ENCODE measurements around the gene AARS2.

DNA sequence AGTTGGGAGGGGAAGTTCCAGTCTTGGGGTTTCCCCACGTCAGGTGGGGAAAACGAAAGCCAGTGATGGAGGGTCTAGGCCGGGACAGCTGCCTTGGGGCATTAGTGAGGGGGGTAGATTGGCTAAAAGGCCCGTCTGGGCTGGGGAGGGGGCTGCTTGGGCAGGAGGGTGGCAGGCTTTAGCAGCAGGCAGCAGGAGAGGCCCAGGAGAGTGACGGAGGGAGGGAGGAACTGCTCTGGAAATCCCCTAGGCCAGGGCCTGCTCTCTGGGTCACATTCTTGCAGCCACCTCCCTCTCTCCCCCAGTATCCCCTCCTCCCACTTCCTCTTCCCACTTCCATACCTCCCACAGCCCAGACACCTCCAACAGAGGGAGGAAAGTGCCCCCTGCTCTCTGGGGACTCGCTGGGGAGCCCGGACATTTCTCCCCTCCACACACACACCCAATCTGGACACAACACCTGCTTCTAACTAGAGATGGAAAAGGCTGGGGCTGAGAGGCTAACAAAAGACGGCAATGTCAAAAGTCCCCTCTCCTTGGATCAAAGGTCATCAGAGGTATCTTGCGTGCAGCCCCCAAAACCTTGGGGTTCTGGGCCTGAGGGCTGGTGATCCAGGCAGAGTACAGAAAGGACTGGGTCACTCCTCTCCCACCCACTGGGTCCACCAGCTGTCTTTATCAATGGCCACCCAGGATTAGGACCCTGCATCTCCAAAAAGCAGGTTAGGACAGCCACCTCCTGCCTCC is 49.6 kb downstream of the AARS2 start:
- no peak for TF ChIP-seq ZNF785 (CRISPR knock-in tag; IDR thresholded peaks at IDR 0.05)
- TF ChIP-seq NFRKB (IDR thresholded peaks at IDR 0.05; ENCODE audit: low read depth) = no peak
- TF ChIP-seq CTBP1 (IDR thresholded peaks at IDR 0.05; ENCODE audit: borderline replicate concordance) = no peak
- TF ChIP-seq NCOR1 (IDR thresholded peaks at IDR 0.05) = no peak
- no peak for TF ChIP-seq TAL1 (IDR thresholded peaks at IDR 0.05)
- TF ChIP-seq, protein P1, sequence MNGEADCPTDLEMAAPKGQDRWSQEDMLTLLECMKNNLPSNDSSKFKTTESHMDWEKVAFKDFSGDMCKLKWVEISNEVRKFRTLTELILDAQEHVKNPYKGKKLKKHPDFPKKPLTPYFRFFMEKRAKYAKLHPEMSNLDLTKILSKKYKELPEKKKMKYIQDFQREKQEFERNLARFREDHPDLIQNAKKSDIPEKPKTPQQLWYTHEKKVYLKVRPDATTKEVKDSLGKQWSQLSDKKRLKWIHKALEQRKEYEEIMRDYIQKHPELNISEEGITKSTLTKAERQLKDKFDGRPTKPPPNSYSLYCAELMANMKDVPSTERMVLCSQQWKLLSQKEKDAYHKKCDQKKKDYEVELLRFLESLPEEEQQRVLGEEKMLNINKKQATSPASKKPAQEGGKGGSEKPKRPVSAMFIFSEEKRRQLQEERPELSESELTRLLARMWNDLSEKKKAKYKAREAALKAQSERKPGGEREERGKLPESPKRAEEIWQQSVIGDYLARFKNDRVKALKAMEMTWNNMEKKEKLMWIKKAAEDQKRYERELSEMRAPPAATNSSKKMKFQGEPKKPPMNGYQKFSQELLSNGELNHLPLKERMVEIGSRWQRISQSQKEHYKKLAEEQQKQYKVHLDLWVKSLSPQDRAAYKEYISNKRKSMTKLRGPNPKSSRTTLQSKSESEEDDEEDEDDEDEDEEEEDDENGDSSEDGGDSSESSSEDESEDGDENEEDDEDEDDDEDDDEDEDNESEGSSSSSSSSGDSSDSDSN (IDR thresholded peaks at IDR 0.05; ENCODE audit: borderline replicate concordance in 1 of 2, low read depth in 2 of 2, low read length in 2 of 2) = no peak
- TF ChIP-seq JUN (IDR thresholded peaks at IDR 0.05; ENCODE audit: borderline replicate concordance, low read depth, low read length) = no peak
- TF ChIP-seq JUN (CRISPR knock-in tag; IDR thresholded peaks at IDR 0.05; ENCODE audit: borderline replicate concordance) = no peak
- TF ChIP-seq ZEB2 (IDR thresholded peaks at IDR 0.05) = no peak
- no peak for TF ChIP-seq EZH2 (IDR thresholded peaks at IDR 0.05; ENCODE audit: borderline replicate concordance, low read depth, low read length)
- no peak for TF ChIP-seq SAP30 (IDR thresholded peaks at IDR 0.05; ENCODE audit: borderline replicate concordance, insufficient read depth, low read depth, low read length, poor library complexity, severe bottlenecking)
- TF ChIP-seq SRF (CRISPR knock-in tag; IDR thresholded peaks at IDR 0.05) = no peak
- TF ChIP-seq U2AF2 (optimal IDR thresholded peaks at IDR 0.05; ENCODE audit: low read depth, low read length) = no peak
- TF ChIP-seq CXXC5 (CRISPR knock-in tag; IDR thresholded peaks at IDR 0.05) = no peak
- TF ChIP-seq, protein P2, sequence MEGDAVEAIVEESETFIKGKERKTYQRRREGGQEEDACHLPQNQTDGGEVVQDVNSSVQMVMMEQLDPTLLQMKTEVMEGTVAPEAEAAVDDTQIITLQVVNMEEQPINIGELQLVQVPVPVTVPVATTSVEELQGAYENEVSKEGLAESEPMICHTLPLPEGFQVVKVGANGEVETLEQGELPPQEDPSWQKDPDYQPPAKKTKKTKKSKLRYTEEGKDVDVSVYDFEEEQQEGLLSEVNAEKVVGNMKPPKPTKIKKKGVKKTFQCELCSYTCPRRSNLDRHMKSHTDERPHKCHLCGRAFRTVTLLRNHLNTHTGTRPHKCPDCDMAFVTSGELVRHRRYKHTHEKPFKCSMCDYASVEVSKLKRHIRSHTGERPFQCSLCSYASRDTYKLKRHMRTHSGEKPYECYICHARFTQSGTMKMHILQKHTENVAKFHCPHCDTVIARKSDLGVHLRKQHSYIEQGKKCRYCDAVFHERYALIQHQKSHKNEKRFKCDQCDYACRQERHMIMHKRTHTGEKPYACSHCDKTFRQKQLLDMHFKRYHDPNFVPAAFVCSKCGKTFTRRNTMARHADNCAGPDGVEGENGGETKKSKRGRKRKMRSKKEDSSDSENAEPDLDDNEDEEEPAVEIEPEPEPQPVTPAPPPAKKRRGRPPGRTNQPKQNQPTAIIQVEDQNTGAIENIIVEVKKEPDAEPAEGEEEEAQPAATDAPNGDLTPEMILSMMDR (IDR thresholded peaks at IDR 0.05 in 2 of 3, conservative IDR thresholded peaks at IDR 0.05 in 1 of 3; ENCODE audit: insufficient read depth in 2 of 3, low read depth in 1 of 3, low read length in 3 of 3) = no peak
